H1 (cell line): ENCODE measurements around the gene SELENOO. TPM values are rescaled to one million over a fixed set of nuclear protein-coding genes. Genes with fewer than 3 reads are reported as not detected.

Experiments used
- CTCF ChIA-PET: fragments of 300-600 bp; sonication (Branson Sonifier 250); formaldehyde crosslinking; loops from one replicate; lab custom pipeline; 2021; ENCODE audit not compliant: partially characterized antibody; lab: Charles Lee
- POLR2A ChIA-PET: fragments of 300-600 bp; sonication (Branson Sonifier 250); formaldehyde crosslinking; loops from one replicate; lab custom pipeline; 2021; ENCODE audit warnings: inconsistent platforms; ENCODE audit not compliant: partially characterized antibody; lab: Charles Lee
- DNase-seq, 2 experiments: peaks; one replicate each; pipeline versions ENCODE4 v3.0.0 to v3.0.0-alpha.2; 2010 to 2022; ENCODE audit warnings: low spot score in 2 of 2, low read depth in 1 of 2, mixed read lengths in 1 of 2
- FAIRE-seq: peaks from 2 replicates; lab custom pipeline; 2011; peaks lifted over from hg19 to GRCh38; lab: Jason Lieb, UNC
- H2AFZ ChIP-seq: 2 replicates; pipeline ENCODE4 v1.8.1; 2012; ENCODE audit warnings: low read length, inconsistent platforms
- H2AK5ac ChIP-seq: 2 replicates; pipeline ENCODE4 v1.6.1; 2013; ENCODE audit warnings: low read depth, low read length
- H2BK120ac ChIP-seq: replicated peaks from 2 replicates; pipeline ENCODE3; 2013; ENCODE audit warnings: low read depth, low read length, inconsistent platforms
- H2BK12ac ChIP-seq: 2 replicates; pipeline ENCODE4 v1.6.1; 2013; ENCODE audit warnings: low read depth, low read length
- H2BK15ac ChIP-seq: 2 replicates; pipeline ENCODE4 v1.6.1; 2013; ENCODE audit warnings: low read length
- H2BK20ac ChIP-seq: 2 replicates; pipeline ENCODE4 v1.6.1; 2013; ENCODE audit warnings: low read length
- H2BK5ac ChIP-seq: 2 replicates; pipeline ENCODE4 v1.6.1; 2013; ENCODE audit warnings: low read depth, low read length
- H3K14ac ChIP-seq: 2 replicates; pipeline ENCODE4 v1.6.1; 2013; ENCODE audit warnings: inconsistent platforms; ENCODE audit not compliant: insufficient read length
- H3K18ac ChIP-seq: 2 replicates; pipeline ENCODE4 v1.6.1; 2013; ENCODE audit warnings: low read length; ENCODE audit errors: extremely low read depth
- H3K23ac ChIP-seq: 2 replicates; pipeline ENCODE4 v1.6.1; 2013; ENCODE audit warnings: inconsistent platforms; ENCODE audit not compliant: insufficient read length
- H3K23me2 ChIP-seq: 2 replicates; pipeline ENCODE4 v1.6.1; 2013; ENCODE audit warnings: low read depth, low read length
- H3K27ac ChIP-seq: 2 replicates; pipeline ENCODE4 v1.6.1; 2011; ENCODE audit warnings: low read depth, low read length, inconsistent platforms
- H3K27me3 ChIP-seq, 4 experiments: replicated peaks in 1 of 4; 1 replicate in 1 of 4; 2 replicates in 3 of 4; pipeline versions ENCODE4 v1.6.1 to v1.8.1; 2011 to 2013; ENCODE audit warnings: low read length in 3 of 4, mild to moderate bottlenecking in 3 of 4, inconsistent platforms in 2 of 4, mixed read lengths in 2 of 4, moderate library complexity in 1 of 4; ENCODE audit not compliant: control insufficient read depth in 3 of 4, insufficient read depth in 3 of 4; ENCODE audit errors: extremely low read depth in 1 of 4
- H3K36me3 ChIP-seq, 4 experiments: 2 replicates each; pipeline versions ENCODE4 v1.6.1 to v1.8.1; 2011 to 2013; ENCODE audit warnings: mild to moderate bottlenecking in 4 of 4, low read length in 3 of 4, moderate library complexity in 2 of 4, control low read depth in 1 of 4, inconsistent platforms in 1 of 4; ENCODE audit not compliant: insufficient read depth in 4 of 4, control insufficient read depth in 2 of 4
- H3K4ac ChIP-seq: replicated peaks from 2 replicates; pipeline ENCODE3; 2013; ENCODE audit warnings: low read length, low read depth, mixed read lengths, inconsistent platforms; ENCODE audit not compliant: insufficient read length
- H3K4me1 ChIP-seq, 4 experiments: replicated peaks in 1 of 4; 1 replicate in 1 of 4; 2 replicates in 3 of 4; pipeline versions ENCODE4 v1.6.1 to v1.8.1; 2011 to 2013; ENCODE audit warnings: low read length in 3 of 4, inconsistent platforms in 2 of 4, mixed read lengths in 1 of 4; ENCODE audit not compliant: insufficient read depth in 4 of 4, control insufficient read depth in 3 of 4
- H3K4me2 ChIP-seq, 2 experiments: 2 replicates each; pipeline versions ENCODE4 v1.6.1 to v1.8.1; 2011 to 2013; ENCODE audit warnings: low read depth in 2 of 2, low read length in 2 of 2, control low read depth in 1 of 2, inconsistent platforms in 1 of 2, mild to moderate bottlenecking in 1 of 2; ENCODE audit not compliant: insufficient read depth in 1 of 2
- H3K4me3 ChIP-seq, 4 experiments: fragments of 200-600, 300-600 bp in 1 of 4; sonication (generic), shearing (Covaris generic), sonication (Bioruptor Twin) in 1 of 4; 2 replicates each; pipeline versions ENCODE4 v1.5.1 to v1.8.1; 2011 to 2016; ENCODE audit warnings: low read length in 4 of 4, low read depth in 3 of 4, control low read depth in 2 of 4, inconsistent platforms in 2 of 4, mild to moderate bottlenecking in 2 of 4, mixed read lengths in 1 of 4, moderate library complexity in 1 of 4; ENCODE audit not compliant: insufficient read depth in 2 of 4; ENCODE audit errors: extremely low read depth in 1 of 4
- H3K56ac ChIP-seq: replicated peaks from 2 replicates; pipeline ENCODE3; 2013; ENCODE audit warnings: low read depth, mild to moderate bottlenecking, mixed read lengths, low read length, inconsistent platforms; ENCODE audit not compliant: insufficient read length
- H3K79me1 ChIP-seq: 2 replicates; pipeline ENCODE4 v1.6.1; 2013; ENCODE audit warnings: low read depth, low read length, control low read depth
- H3K79me2 ChIP-seq, 2 experiments: 2 replicates each; pipeline versions ENCODE4 v1.6.1 to v1.8.1; 2012 to 2013; ENCODE audit warnings: low read length in 2 of 2, mild to moderate bottlenecking in 2 of 2, inconsistent platforms in 1 of 2; ENCODE audit not compliant: insufficient read depth in 2 of 2, control insufficient read depth in 1 of 2
- H3K9ac ChIP-seq, 4 experiments: replicated peaks in 1 of 4; 1 replicate in 1 of 4; 2 replicates in 3 of 4; pipeline versions ENCODE4 v1.6.1 to v1.8.1; 2011 to 2013; ENCODE audit warnings: low read depth in 3 of 4, low read length in 3 of 4, control low read depth in 2 of 4, mild to moderate bottlenecking in 2 of 4, moderate library complexity in 2 of 4, inconsistent platforms in 1 of 4; ENCODE audit errors: extremely low read depth in 1 of 4
- H3K9me3 ChIP-seq, 2 experiments: 2 replicates each; pipeline versions ENCODE4 v1.6.1 to v1.8.1; 2012 to 2013; ENCODE audit warnings: mild to moderate bottlenecking in 2 of 2, moderate library complexity in 2 of 2, control low read depth in 1 of 2, inconsistent platforms in 1 of 2, low read depth in 1 of 2, low read length in 1 of 2, mixed read lengths in 1 of 2; ENCODE audit not compliant: insufficient read depth in 2 of 2
- H4K20me1 ChIP-seq, 2 experiments: replicated peaks in 1 of 2; 2 replicates each; pipeline versions ENCODE3 to v1.8.1; 2011 to 2013; ENCODE audit warnings: inconsistent platforms in 2 of 2, low read length in 2 of 2, mild to moderate bottlenecking in 1 of 2; ENCODE audit not compliant: insufficient read depth in 2 of 2, control insufficient read depth in 1 of 2
- H4K5ac ChIP-seq: 2 replicates; pipeline ENCODE4 v1.6.1; 2013; ENCODE audit warnings: low read length, low read depth, mixed read lengths, inconsistent platforms; ENCODE audit not compliant: insufficient read length
- H4K8ac ChIP-seq: 2 replicates; pipeline ENCODE4 v1.8.0; 2013; ENCODE audit warnings: mild to moderate bottlenecking, moderate library complexity, low read length, inconsistent platforms; ENCODE audit not compliant: insufficient read depth; ENCODE audit errors: extremely low read depth
- H4K91ac ChIP-seq: replicated peaks from 2 replicates; pipeline ENCODE3; 2013; ENCODE audit warnings: low read length, mixed read lengths, inconsistent platforms; ENCODE audit not compliant: insufficient read length
- NANOG ChIP-seq: IDR thresholded peaks from 2 replicates; pipeline ENCODE4 v1.6.1; 2011; ENCODE audit warnings: low read length, low read depth, mild to moderate bottlenecking, inconsistent platforms; ENCODE audit not compliant: insufficient read depth, poor library complexity, severe bottlenecking
- SIRT6 ChIP-seq: IDR thresholded peaks from one replicate; pipeline ENCODE4 v1.7.1; 2012; ENCODE audit warnings: low read length, inconsistent platforms
- WGBS, 2 experiments: shearing (Covaris generic) in 1 of 2; methylation state at CpG; one replicate each; pipeline versions ENCODE4 v1.1.6 to v1.1.7; 2013 to 2015; ENCODE audit warnings: low lambda C conversion rate in 2 of 2, mixed read lengths in 2 of 2, inconsistent platforms in 1 of 2, low coverage in 1 of 2, missing lambda C conversion rate in 1 of 2; ENCODE audit not compliant: insufficient replicate concordance in 2 of 2, insufficient coverage in 1 of 2, insufficient read length in 1 of 2; ENCODE audit errors: extremely low coverage in 1 of 2, missing lambda C conversion rate in 1 of 2; 5-methylcytosine and 5-hydroxymethylcytosine counted together
- polyA plus RNA-seq, 7 experiments: library from polyadenylated mRNA; depleted of rRNA in 3 of 7; stranded (reverse) in 5 of 7; unstranded in 2 of 7; fragments of >200 nt in 5 of 7; fragments of 200-250 nt in 2 of 7; gene quantifications; 1 replicate in 5 of 7; 2 replicates in 1 of 7; 4 replicates in 1 of 7; pipeline versions ENCODE4 v1.2.1 to v1.2.3, GENCODE V29; 2011 to 2013; ENCODE audit warnings: missing spikeins in 2 of 7, mixed read lengths in 2 of 7
- total RNA-seq: library from RNA; stranded (reverse); fragmentation: NEBNext Ultra II Directional; extraction: Animal tissue kit (Norgen Biotek cat#: 25700); gene quantifications from 2 replicates; pipeline ENCODE4 v1.2.1, GENCODE V29; 2021

The SELENOO gene
- total and polyA plus RNA-seq, 2 of the 8 experiments (the other 6 are each of a cell fraction or from before 2014, with no cell fraction given) = 18.6 to 25.1 TPM

GRCh38 chr22:50175191-50175461 is 25.7 kb upstream of the SELENOO start:
- Histone ChIP-seq H2AK5ac (no peak overlapping the region), H4K8ac (no peak overlapping the region), H4K5ac (no peak overlapping the region), H3K79me2 (no peaks in the 10 kb centered on the region), H4K91ac (no peak overlapping the region), H2BK15ac (peak overlapping the region; percentile 72; the same call in 1 of the 2 replicates), H3K9me3 (no peaks in the 10 kb centered on the region), H2BK120ac (no peak overlapping the region), H3K27me3 (peaks cover 0 to 17% (median 7%) of the 10 kb centered on the region in 4 experiments; a peak in 5 of 7 replicates), H2BK20ac (no peak overlapping the region), H3K36me3 (no peaks in the 10 kb centered on the region)
- no peak for DNase-seq
- no peak for TF ChIP-seq NANOG
- no peak for TF ChIP-seq SIRT6
- TF ChIP-seq, all 59 proteins: peak for 0
- Histone ChIP-seq H2BK5ac (no peak overlapping the region), H2AFZ (no peak overlapping the region), H3K23me2 (peaks cover 5% of the 10 kb centered on the region; the same call in 1 of the 2 replicates), H3K9ac (no peak overlapping the region), H3K27ac (no peak overlapping the region), H3K14ac (no peak overlapping the region), H3K79me1 (no peaks in the 10 kb centered on the region; the same call in 1 of the 2 replicates), H3K4me1 (peaks cover 0 to 10% (median 2%) of the 10 kb centered on the region in 4 experiments; a peak in 3 of 7 replicates), H3K4me3 (no peak overlapping the region), H2BK12ac (no peak overlapping the region), H3K23ac (no peak overlapping the region), H3K56ac (no peak overlapping the region), H3K18ac (no peak overlapping the region), H3K4ac (no peak overlapping the region), H3K4me2 (no peak overlapping the region), H4K20me1 (peaks cover 0 to 7% of the 10 kb centered on the region in 2 experiments)
- no peak for FAIRE-seq
- CTCF ChIA-PET = interaction anchor here (1.3 to 1.4 kb wide), 2 partner anchors 9 to 33 kb away, joined by 3 to 6 read pairs; no protein-coding TSS in a partner anchor
- 86% methylated on average over 3 of the region's 6 CpGs; no CpG with 5 or more reads in 1 of the 2 experiments for WGBS, 2 experiments
- POLR2A ChIA-PET = no interaction called here
